AG08395 (cell line): ENCODE measurements around the gene NRXN3.

Experiments used
- DNase-seq: peaks from one replicate; pipeline ENCODE4 v3.0.0; 2012; ENCODE audit warnings: mixed read lengths, low spot score

The NRXN3 gene

DNA sequence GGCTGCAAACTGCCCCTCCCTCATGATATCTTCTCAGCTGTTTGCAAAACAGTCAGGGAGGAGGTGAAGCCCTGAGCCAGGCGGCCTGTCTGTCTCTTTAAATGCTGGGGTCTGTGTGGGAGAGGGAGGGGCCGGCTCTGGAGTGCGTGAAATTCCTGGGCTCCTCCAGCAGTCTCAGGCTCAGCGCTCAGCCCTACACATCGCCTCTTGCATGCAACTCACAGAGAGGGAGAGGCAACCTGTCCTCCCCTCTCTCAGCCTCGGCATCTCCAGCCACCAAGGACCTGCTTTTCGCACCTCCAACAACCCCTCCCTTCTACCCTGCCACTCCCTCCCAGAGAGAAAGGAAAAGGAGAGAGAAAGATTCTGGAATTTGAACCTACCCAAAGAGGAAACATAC is at the start of gene NRXN3:
Gene NRXN3, plus strand, starts transcription at position 171 of the 400 bp plus-strand sequence. CDS start 72,721 bp downstream, outside the sequence.
- DNase-seq = no peak

DNA sequence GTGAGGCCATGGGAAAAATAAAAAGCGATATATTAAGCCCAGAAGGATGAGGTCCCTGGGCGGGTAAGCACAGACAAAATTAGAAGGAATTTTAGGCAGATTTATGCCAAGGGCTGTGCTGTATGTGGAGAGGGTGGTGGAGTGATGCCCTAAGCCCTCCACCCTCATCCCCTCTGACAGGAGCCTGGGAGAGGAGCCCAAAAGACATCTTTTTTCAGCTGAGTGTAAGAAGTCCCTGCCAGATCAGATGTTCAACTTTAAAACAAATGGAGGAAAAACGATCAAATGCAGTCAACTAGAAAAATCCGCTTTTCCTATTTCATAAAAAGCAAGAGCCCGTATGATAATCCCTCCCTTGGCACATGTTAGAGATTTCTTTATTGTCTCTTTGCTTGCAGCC is 47.7 kb upstream of the NRXN3 start:
- DNase-seq = no peak

DNA sequence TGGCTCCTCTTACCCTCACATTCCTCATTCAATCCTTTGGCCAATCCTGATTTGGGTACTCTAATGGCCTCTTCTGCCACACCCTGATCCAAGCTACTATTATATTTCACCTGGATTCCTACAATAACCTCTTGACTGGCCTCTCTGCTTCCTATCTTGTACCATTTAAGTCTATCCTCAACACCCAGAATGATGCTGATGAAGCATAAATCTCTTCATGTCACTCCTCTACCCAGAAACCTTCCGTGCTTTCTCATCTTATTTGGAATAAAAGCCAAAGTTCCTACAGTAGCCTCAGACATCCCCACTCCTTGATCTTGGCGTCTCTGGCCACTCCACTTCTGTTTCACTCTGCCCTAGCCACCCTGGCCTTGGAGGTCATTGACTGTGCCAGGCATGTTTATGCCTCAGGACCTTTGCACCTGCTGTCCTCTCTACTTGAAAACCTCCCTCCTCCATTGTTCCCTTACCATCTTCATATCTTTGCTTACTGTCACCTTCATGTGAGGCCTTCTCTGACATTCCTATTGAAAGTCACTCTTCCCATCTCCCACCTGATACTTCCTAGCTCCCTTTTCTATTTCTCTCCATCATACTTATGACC is 46.4 kb upstream of the NRXN3 start:
- DNase-seq = no peak

DNA sequence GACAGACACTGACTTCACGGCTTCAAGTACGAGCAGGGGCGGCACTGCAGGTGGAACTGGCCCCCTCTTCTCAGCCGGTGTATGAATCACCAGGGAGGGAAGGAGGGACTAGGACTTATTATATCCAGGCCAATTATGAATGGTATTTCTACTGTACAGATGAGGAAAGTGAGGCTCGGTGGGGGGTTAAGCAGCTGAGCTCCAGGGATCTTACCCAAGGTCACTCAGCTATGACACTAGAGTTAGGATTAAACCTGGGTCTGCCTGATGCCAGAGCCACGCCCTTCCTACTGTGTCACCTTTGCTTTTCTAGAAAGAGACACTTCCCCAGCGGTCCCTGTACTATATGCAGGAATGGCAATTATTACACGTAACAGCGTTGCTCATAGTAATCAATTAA is 42.2 kb upstream of the NRXN3 start:
- DNase-seq = no peak

DNA sequence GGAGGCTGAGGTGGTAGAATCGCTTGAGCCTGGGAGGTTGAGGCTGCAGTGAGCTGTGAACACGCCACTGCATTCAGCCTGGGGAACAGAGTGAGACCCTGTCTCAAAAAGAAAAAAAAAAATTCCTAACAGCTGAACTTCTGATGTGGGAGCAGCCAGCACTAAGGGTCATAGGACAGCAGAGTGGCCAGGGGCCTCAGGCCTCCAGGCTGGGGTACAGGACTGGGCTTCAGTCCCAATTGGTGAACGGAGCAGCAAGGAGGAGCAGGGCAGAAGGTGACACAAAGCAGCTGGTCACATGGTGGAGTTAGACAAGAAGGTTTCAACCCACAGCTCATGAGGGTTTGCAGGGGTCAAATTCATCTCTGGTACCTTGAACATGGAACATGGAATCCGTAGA is 40.8 kb upstream of the NRXN3 start:
- DNase-seq = no peak

DNA sequence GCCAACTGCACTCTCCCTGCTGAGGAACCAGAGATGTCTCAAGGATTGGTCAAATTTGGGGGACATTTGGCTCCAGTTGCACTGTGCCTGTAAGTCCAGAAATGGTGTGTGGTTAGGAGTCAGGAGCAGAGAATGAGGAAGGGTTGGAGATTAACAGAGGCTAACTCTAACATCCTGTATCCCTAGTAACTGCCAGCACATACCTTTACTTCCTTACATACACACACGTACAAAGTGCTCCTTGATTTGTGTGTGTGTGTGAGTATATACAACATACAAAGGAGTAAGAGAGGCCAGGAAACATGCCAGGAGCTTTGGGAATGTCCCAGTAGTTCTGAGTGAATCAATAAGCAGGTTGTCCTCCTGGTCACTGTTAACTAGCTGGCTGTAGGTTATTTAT is 39.8 kb upstream of the NRXN3 start:
- no peak for DNase-seq

DNA sequence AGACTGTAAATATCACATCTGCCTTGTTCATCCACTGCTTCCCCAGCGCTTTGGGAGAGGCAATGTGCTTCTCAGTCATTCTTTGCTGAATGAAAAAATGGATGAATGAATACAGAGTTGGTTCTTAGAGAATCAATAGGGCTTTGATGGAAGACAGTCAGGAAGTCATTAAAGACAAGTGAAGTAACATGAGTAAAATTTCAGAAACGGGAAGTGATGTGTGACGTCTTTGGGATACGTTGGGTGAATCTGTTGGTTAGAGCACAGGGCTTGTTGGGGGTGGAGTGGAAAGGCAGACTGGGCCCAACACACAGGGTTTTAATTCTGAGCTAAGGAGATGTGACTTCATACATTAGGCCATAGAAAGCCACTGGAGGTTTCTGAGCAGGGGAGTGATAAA is 39.0 kb upstream of the NRXN3 start:
- DNase-seq = no peak

DNA sequence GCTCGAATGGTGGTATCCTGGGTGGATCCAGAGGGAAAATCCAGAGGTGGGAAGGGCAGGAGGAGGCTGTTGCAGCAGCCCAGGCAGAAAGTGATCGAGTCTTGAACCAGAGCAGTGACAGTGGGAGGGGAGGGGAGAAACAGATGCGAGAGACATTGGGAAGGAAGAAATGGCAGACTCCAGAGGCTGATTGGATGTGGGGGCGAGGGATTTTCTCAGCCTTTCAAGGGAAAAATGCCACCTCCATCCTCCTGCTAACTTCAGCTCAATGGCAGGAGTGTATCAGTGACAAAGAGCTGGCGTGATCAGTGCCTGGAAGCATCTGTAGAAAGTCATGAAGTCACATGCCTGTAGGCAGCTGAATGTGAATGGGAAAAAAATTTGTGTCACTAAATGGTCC is 38.6 kb upstream of the NRXN3 start:
- DNase-seq = no peak

DNA sequence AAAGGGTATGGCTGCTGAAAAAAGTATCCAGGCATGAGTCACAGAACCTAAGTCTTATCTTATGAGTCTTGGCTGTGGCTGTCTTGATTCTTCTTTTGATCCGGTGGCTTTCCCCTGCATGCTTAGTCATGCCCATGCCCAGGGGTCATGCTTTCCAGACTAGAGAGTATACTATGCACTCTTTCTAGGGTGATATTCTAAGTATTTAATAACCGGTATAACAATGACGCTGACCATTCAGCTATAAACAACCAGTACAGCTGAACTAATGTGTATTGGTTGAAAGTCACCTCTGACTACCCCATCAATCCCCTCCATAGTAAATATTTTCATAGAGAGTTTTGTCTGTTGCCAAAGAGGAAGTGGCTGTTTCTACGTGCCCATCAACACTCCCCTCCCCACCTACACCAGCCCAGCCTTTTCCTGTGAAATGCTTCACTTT is 34.7 kb upstream of the NRXN3 start:
- DNase-seq = no peak

DNA sequence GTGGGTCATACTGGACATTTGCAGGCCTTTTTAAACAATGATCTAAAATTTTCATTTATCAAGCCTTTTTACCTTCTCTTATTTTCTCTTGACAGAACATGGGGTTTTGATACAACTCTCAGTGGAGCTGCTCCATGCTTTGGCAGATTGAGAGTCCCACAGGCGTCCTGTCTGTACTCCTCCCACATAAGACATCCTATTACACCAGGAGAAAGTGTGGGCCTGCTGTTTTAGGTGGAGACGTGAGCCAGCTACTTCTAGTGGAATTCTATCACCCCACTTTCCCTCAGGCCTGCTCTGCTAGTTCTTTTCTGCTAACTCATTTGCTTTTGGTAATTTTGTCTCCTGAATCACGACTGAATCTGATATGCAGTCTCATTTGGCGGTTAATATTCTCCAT is 33.5 kb upstream of the NRXN3 start:
- DNase-seq = no peak

DNA sequence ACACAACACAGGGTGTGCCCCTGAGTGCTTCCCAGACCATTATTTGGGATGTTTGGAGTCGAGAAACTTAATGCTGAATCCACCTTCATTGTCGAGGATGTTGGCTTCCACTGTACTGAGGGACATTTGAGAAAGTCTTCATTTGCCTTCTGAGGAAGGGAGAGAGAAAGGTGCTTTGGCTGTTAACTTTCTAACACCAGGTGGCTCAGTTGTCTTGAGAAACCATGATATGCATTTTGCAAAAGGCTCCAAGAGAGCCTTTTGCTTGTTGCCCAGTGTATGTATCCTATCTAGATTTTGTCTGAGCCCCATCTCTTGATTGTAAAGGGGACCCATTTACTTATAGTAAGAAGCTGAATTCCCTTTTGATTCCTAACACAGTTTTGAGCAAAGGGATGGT is 28.6 kb upstream of the NRXN3 start:
- DNase-seq = no peak

DNA sequence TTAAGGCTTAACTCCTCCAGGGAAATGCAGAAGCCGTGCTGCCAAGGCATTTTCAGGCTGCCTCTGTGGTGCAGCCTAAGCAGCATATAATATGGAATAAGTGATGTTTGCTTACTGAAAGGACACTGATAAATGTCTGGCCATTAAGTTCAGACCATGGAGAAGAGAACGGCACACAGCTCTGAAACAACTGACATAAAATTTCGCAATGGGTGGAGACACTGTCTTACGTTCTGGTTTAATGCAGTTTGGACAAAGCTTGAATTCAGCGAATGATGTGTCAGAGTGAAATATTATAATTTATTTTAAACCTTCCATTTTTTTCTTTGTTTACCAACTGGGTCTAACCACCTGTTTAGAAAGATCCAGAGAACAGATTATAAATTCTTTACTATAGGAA is 27.2 kb upstream of the NRXN3 start:
- no peak for DNase-seq

DNA sequence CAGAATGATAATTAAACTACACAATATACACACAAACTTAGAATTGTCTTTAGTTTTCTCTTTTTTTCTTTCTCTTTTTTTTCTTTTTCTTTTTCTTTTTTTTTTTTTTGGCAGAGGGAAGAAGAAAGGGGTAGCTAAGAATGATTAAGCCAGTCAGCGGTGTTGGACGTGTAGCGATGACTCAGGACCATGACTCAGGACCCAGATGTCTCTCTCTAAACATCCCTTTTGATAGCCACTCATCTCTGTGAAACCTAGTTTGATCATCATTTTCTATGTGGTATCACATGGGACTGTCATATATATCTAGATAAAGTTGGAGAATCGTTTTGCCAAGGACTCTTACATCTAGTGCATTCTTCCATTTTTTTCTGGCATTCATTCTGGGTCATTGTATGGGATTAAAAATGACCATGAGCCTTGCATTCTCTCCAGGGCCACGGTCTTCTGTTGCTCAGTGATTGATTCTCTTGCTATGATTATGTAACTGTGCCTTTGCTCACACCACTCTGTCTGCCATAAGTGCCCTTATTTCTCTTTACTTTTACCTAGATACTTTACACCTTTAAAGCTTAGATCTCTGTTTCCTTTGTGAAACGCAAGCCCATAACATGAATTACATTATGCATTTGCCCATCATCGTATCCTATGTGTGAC is 26.6 kb upstream of the NRXN3 start:
- no peak for DNase-seq

DNA sequence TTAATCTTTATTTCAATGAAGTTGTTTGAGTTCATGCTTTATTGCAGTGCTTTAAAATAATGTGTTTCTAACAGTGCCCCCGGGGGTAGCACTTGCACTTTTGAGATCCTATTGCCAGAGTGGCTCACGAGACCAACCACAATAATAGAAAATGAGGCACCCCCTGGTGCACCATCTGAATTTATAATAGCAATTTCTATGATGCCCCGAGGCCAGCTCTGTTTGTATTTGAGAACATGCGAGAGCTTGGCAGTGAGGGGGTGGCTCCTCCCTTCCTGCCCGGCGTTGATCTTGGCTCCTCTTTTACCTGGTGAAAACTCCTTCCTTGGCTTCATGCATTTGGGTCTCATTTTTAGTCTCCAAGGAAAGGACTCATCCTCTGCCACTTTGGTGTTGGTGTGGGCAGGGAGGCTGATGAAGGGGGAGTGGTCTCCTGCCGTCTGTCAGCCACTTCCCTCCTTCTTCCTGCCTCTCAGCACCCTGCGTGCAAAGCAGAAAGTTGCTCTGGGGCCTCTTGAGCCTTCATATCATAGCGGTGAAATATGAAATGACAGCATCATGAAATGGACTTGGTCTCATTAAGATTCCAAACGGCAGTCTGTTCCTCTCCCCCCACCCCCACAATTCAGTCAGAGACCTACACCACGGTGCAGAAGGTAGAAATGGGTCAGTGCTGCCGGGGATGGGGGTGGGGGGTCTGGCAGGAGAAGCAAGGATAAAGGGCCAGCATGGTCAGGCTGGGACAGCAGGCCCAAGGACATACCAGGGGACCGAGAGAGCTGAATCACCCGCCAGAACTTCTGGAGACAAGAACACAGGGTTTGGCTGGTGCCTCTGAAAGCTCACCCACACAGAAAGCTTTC is 17.7 kb upstream of the NRXN3 start:
- no peak for DNase-seq

DNA sequence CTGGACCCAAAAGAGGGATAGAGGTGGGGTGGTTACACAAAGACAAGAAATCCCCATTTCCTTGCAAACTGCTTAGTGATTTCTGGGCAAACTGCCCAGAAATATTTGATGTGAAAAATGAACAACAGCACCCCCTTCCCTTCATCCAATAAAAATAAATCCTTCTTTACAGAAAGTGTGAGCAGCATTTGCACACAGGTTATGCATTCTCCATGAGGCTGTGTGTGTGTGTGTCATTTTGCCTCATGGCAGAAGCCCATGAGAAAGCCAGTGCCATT is 17.2 kb upstream of the NRXN3 start:
- DNase-seq = no peak

DNA sequence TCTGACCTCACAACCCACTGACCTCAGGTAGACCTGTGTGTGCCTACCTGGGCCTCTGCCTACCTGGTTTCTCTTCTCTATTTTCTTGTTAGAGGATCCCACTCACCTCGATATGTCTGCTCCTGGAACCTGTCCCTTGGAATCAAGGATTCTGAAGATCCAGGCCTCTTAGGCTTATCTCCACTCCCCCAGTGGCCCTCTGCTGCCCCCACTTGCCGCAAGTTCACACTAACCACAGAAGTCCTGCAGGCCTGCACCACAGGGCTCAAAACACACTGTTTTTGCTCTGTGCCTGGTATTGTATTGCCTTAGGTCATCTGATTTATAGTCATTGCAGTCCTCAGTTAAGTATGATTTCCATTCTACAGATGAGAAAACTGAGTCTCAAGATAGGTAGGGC is 15.3 kb upstream of the NRXN3 start:
- no peak for DNase-seq

DNA sequence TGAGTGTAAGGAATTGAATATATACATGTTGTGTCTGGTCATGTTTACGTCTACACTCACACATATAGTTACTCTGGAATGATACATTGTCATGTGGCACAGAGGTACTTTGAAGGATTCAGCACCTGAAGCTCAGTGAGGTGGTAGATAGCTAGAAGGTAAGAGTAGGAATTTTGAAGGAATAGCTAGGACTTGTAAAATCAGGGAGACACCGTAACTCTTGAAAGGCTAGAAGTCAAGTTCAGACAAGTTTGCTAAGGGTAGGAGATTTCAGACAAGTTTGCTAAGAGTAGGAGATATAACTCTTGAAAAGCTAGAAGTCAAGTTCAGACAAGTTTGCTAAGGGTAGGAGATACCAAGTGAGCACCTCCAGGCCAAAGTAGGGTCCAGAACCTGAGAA is 14.0 kb upstream of the NRXN3 start:
- DNase-seq = no peak

DNA sequence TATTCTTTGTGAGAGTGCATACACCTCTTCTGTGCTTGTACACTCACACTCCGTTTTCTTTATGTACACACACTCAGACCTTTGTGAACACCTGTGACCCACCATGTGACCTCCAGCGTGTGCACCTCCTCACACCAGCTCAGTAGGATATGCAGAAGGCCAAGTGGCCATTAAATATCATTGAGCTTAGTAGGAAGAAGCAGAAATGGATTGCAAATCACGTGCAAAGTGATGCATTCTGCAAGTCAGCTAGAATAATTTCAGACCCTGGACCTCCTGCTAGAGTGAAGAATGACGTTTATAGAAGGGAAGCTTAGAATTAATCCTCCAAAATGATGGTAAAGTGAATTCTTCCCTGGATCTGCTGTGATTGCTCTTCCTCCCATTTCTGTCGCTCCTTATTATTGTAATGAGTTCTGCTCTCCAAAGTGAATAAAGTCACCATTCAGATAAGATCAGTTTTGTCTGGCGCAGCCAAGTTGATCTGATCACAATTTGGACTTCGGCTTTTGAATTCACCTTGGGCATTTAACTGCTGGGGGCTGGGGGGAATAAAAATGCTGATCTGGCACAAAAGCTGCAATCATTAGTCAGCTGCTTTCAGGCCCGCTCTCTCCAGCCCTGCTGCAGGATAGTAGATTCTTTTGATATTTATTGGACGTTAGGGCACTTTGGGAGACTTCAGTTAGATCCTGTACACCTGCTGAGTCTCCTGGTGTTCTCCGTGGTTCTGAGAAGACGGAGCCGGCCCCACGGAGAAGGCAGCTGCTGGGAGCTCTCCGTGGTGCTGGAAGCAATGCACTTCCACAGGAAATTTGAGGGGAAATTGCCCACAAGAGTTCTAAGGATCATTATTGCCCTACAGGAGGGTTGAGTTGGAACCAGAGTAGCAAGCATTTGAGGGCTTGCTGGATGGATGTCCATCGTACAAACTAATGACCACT is 12.4 kb upstream of the NRXN3 start:
- no peak for DNase-seq

DNA sequence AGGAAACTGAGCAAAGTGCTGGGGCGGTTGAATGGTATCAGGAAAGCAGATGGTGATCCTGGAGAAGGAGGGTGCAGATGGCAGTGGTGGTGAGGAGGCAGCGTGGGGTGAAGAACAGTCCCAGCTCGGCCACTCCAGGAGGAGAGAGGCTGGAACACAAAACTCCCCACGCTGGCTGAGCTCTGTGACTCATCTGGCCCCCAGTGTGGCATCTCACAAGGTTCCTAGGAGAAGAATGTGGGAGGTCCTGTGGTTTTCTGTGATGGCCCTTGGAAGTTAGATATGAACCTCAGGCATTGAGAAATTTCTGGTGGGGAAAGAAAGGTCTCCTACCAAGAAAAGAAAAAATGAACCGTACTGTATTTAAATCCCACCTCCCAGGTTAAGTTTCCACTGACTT is 8.0 kb upstream of the NRXN3 start:
- no peak for DNase-seq

DNA sequence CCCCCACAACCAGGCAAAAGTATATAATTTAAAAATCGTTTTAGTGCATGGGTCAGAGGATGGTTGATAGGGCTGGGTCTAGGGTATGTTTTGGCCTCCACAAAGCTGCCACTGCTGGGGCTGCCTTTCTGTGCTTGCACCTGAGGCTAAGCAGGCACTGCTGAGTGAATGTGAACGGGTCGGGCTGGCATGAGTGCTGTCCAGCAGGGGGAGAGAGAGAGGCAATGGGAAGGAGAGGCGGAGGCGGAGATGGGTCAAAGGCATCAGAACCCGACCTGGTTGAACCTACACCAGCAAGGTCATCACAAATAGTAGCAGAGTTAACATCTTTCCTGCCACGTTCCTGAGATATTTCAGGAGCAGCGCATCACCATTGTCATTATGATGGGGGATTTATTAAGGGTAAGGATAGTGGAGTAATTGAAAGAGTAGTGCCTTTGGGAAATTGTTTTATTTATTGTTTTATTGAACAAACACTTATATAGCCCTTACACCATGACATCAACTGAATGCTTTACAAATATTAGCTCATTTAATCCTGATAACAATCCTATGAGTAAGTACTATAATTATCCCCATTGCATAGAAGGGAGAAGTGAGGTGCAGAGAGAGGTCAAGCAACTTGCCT is 5.8 kb upstream of the NRXN3 start:
- DNase-seq = no peak

DNA sequence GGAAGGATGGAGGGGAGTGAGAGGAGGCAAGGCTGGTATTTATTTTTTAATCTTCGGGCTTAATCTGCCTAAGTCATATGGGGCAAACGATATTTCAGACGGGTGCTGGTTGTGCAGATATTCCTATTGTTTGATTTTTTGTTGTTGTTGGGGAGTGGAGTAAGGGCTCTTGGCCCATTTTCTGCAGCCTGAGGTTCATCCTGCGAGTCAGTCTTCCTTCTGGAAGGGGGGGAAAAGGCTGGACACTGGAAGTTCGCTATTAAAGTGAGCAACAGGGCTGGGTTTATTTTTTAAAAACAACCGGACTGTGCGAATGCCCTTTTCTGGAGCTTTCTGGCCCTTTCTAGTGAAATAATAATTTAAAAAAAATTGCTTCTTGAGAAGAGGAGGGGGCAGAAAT is 2.3 kb downstream of the NRXN3 start:
- DNase-seq = no peak
